Heart left ventricle (tissue), 13 donors: ENCODE results near the gene PTPRD.

Source experiments
- POLR2A ChIP-seq, 2 donors: fragments of 450-650 bp; IDR thresholded peaks; one replicate each; pipeline ENCODE4 v1.6.1; 2017; ENCODE audit warnings: antibody characterized with exemption in 2 of 2, mild to moderate bottlenecking in 2 of 2, moderate library complexity in 2 of 2
- TF ChIP-seq, protein P1 (sequence below), 12 donors: fragments of 200-600 bp; sonication (generic) in 4 of 12; IDR thresholded peaks; one replicate each; pipeline versions ENCODE4 v1.5.0 to v1.8.0; 2018 to 2022; ENCODE audit warnings: antibody characterized with exemption in 12 of 12, mild to moderate bottlenecking in 5 of 12
- donor health status: ischemic (EF 13 %, LVEDD 7.1; RV severe dilation, severe dysfunction).
- donor health status: DM: no; HTN: yes; CAD: no.
- donor health status: DM: no; HTN: no; CAD: no.
- donor health status: ischemic (EF 25% LVEDD 6.9; RV normal size, moderate dysfunction).
- donor health status: ischemic (EF 25% LVEDD 5.7; RV mildly dilated, moderate dysfunction).
- donor health status: ischemic (EF 35%, LVEDD 5.7; RV mildly dilated, moderate dysfunction).
- donor health status: nonischemic (EF 11% LVEDD 7.7; RV severe dilation, severe dysfunction).
- donor health status: DM: yes; HTN: yes; CAD: no.
- donor health status: PGD.
- donor health status: ischemic (EF 29% LVEDD 5.4; RV normal size, mild dysfunction).
- donor health status: nonischemic (EF 23%, LVEDD 6.1; RV moderate dilation, normal function).

DNA sequence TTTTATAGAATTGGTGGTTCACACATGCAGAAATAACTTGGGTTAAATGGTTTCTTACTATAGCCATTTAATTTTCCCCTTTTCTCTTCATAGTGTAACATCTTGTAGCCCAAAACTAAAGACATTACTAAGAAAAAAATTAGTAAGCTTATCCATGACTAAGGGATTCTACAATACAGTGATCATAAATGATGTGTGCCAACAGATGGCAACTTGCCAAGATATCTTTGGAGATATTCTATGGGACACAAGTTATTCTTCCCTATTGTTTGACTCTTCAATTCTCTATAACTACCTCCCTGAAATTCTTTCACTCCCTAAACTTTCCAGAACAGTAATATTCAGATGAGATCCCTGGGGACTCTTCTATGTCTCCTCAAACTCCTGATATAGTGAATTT lies 580.6 kb downstream of the PTPRD start:
- TF ChIP-seq, protein P1, sequence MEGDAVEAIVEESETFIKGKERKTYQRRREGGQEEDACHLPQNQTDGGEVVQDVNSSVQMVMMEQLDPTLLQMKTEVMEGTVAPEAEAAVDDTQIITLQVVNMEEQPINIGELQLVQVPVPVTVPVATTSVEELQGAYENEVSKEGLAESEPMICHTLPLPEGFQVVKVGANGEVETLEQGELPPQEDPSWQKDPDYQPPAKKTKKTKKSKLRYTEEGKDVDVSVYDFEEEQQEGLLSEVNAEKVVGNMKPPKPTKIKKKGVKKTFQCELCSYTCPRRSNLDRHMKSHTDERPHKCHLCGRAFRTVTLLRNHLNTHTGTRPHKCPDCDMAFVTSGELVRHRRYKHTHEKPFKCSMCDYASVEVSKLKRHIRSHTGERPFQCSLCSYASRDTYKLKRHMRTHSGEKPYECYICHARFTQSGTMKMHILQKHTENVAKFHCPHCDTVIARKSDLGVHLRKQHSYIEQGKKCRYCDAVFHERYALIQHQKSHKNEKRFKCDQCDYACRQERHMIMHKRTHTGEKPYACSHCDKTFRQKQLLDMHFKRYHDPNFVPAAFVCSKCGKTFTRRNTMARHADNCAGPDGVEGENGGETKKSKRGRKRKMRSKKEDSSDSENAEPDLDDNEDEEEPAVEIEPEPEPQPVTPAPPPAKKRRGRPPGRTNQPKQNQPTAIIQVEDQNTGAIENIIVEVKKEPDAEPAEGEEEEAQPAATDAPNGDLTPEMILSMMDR (IDR thresholded peaks at IDR 0.05): no peak
- TF ChIP-seq POLR2A (IDR thresholded peaks at IDR 0.05): no peak
